ENCODE data around the gene SINHCAF. TPM values are rescaled to one million over a fixed set of nuclear protein-coding genes. Genes with fewer than 3 reads are reported as not detected.

The SINHCAF gene
- total RNA-seq, 1 experiment from 2014 or later = 497 TPM

- Histone ChIP-seq H2BK12ac (ENCODE audit: insufficient read length, low read depth, low read length) (no peak overlapping the region), H3K4ac (ENCODE audit: low read depth, low read length) (no peak overlapping the region), H3K9ac (ENCODE audit: extremely low read depth, insufficient read length, low read length) (no peak overlapping the region), H3K4me1 (ENCODE audit: insufficient read depth, low read length) (no peaks in the 10 kb centered on the region), H3K18ac (ENCODE audit: insufficient read length, low read depth, low read length) (no peak overlapping the region), H3K4me2 (ENCODE audit: insufficient read depth, insufficient read length, low read length) (no peak overlapping the region), H3K23me2 (ENCODE audit: insufficient read length, low read depth, low read length, poor library complexity, severe bottlenecking) (no peaks in the 10 kb centered on the region), H2BK20ac (ENCODE audit: low read depth, low read length, poor library complexity, severe bottlenecking) (no peak overlapping the region), H2BK5ac (ENCODE audit: insufficient read length, low read length) (no peak overlapping the region), H2AFZ (ENCODE audit: low read length) (no peak overlapping the region), H2AK5ac (ENCODE audit: insufficient read length, low read length) (no peak overlapping the region), H3T11ph (ENCODE audit: low read length) (no peak overlapping the region), H3K27me3 (ENCODE audit: insufficient read depth, low read length) (no peaks in the 10 kb centered on the region), H2BK15ac (ENCODE audit: low read depth, low read length) (no peak overlapping the region), H4K91ac (ENCODE audit: insufficient read length, low read depth, low read length) (no peak overlapping the region), H4K20me1 (ENCODE audit: control insufficient read depth, insufficient read depth, insufficient read length) (no peaks in the 10 kb centered on the region), H3K23ac (ENCODE audit: insufficient read length, low read depth, low read length) (no peak overlapping the region), H3K9me3 (ENCODE audit: control insufficient read depth, low read depth, low read length) (no peaks in the 10 kb centered on the region), H4K5ac (ENCODE audit: insufficient read length, low read depth, low read length) (no peak overlapping the region), H3K56ac (ENCODE audit: insufficient read length, low read depth, low read length) (no peak overlapping the region), H3K79me2 (ENCODE audit: insufficient read depth, low read length) (peaks cover 73% of the 10 kb centered on the region), H3K14ac (ENCODE audit: insufficient read depth, low read length) (no peak overlapping the region), H2BK120ac (ENCODE audit: low read depth, low read length, poor library complexity, severe bottlenecking) (no peak overlapping the region), H3K27ac (ENCODE audit: insufficient read length, low read depth, low read length) (no peak overlapping the region), H4K8ac (replicated peaks; ENCODE audit: insufficient read length, low read depth, low read length) (no peak overlapping the region), H3K79me1 (ENCODE audit: insufficient read depth, low read depth, low read length, poor library complexity, severe bottlenecking) (no peaks in the 10 kb centered on the region)
- peak overlapping the region in 1 of 3 experiments; percentile 73; a peak in 3 of 7 replicates for H3K27ac Mint-ChIP-seq
- H3K9me3 Mint-ChIP-seq = no peaks in the 10 kb centered on the region
- no peak overlapping the region for H3K4me3 Mint-ChIP-seq
- H3K36me3 Mint-ChIP-seq (ENCODE audit: insufficient read depth in 1 of 3, low read depth in 3 of 3) = peaks cover 64 to 89% (median 86%) of the 10 kb centered on the region in 3 experiments
- no peak for TF ChIP-seq CTCF (conservative IDR thresholded peaks at IDR 0.05)
- H3K4me1 Mint-ChIP-seq = peaks cover 46 to 48% of the 10 kb centered on the region in 2 experiments
- no CpG with 5 or more reads among the region's 3 CpGs for WGBS (ENCODE audit: extremely low coverage, insufficient read length, low lambda C conversion rate)
- no peak for DNase-seq
- no peaks in the 10 kb centered on the region for H3K27me3 Mint-ChIP-seq (ENCODE audit: low read depth)
These were observed 25.2 kb downstream of the SINHCAF start for GRCh38 chr12:31300783-31301182.

Data from H9 (cell line).